Measurements from ENCODE around the gene ENTREP1. TPM values are rescaled to one million over a fixed set of nuclear protein-coding genes. Genes with fewer than 3 reads are reported as not detected.
"Not testable (repeated sequence)": the region's sequence is repeated elsewhere in the genome, so short reads cannot be mapped to it uniquely, and the experiment has no call there.

ENTREP1 gene
- total RNA-seq, 2 experiments from 2014 or later, result not detected

DNA sequence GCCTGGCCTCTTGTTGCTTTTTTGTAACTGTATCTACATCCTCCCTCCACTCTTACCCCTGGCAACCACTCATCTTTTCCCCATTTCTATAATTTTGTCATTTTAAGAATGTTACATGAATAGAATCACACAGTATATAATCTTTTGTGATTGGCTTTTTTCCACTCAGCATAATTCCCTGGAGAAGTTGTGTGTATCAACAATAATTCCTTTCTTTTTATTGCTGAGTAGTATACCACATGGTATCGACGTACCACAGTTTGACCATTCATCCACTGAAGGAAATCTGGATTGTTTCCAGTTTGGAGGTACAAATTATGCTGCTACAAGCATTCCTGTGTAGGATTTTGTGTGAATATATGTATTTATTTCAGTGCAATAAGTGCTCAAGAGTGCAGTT, 21.7 kb upstream of the ENTREP1 start:
- TF ChIP-seq, protein P1, sequence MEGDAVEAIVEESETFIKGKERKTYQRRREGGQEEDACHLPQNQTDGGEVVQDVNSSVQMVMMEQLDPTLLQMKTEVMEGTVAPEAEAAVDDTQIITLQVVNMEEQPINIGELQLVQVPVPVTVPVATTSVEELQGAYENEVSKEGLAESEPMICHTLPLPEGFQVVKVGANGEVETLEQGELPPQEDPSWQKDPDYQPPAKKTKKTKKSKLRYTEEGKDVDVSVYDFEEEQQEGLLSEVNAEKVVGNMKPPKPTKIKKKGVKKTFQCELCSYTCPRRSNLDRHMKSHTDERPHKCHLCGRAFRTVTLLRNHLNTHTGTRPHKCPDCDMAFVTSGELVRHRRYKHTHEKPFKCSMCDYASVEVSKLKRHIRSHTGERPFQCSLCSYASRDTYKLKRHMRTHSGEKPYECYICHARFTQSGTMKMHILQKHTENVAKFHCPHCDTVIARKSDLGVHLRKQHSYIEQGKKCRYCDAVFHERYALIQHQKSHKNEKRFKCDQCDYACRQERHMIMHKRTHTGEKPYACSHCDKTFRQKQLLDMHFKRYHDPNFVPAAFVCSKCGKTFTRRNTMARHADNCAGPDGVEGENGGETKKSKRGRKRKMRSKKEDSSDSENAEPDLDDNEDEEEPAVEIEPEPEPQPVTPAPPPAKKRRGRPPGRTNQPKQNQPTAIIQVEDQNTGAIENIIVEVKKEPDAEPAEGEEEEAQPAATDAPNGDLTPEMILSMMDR (conservative IDR thresholded peaks at IDR 0.05; ENCODE audit: low read length), result no peak

DNA sequence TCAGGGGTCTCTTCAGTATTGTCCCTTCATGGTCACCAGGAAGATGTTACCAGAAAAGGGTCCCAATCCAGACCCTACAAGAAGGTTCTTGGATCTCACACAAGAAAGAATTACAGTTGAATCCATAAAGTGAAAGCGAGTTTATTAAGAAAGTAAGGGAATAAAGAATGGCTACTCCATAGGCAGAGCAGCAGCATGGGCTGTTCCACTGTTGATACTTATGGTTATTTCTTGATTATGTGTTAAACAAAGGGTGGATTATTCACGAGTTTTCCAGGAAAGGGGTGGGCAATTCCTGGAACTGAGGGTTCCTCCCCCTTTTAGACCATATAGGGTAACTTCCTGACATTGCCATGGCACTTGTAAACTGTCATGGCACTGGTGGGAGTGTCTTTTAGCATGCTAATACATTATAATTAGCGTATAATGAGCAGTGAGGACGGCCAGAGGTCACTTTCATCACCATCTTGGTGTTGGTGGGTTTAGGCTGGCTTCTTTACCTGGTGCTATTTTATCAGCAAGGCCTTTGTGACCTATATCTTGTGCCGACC, 18.0 kb upstream of the ENTREP1 start:
- H3K9me2 ChIP-seq (ENCODE audit: insufficient read depth, low read length); H3K4me1 ChIP-seq (ENCODE audit: insufficient read depth, low read length, poor library complexity, severe bottlenecking); H3K36me3 ChIP-seq (ENCODE audit: insufficient read depth, low read length); H3K9me3 ChIP-seq (ENCODE audit: low read length); H3K27ac ChIP-seq (ENCODE audit: low read depth, low read length, poor library complexity, severe bottlenecking); H3K4me2 ChIP-seq (ENCODE audit: low read length); H2AFZ ChIP-seq (ENCODE audit: low read length); H4K20me1 ChIP-seq (ENCODE audit: insufficient read depth, low read length); BruUV-seq (replicated peaks); DNase-seq (ENCODE audit: low spot score); H3K4me3 ChIP-seq (ENCODE audit: low read depth, low read length, poor library complexity, severe bottlenecking); H3K79me2 ChIP-seq (ENCODE audit: insufficient read depth, low read depth, low read length); intact Hi-C loops (cut with micrococcal nuclease; ENCODE audit: unreplicated experiment); POLR2A ChIA-PET; CTCF ChIA-PET (ENCODE audit: unreplicated experiment): not testable (repeated sequence)

More for the DNA sequence above, 21.7 kb upstream of the ENTREP1 start:
- H3K4me1 ChIP-seq (ENCODE audit: insufficient read depth, low read length, poor library complexity, severe bottlenecking), result no peaks in the 10 kb centered on the region
- H3K27ac ChIP-seq (ENCODE audit: low read depth, low read length, poor library complexity, severe bottlenecking), result no peak overlapping the region
- H3K9me2 ChIP-seq (ENCODE audit: insufficient read depth, low read length), result no peaks in the 10 kb centered on the region
- ChIA-PET POLR2A (no interaction called here), CTCF (ENCODE audit: unreplicated experiment) (no interaction called here)
- H3K4me2 ChIP-seq (ENCODE audit: low read length), result no peak overlapping the region
- no peak for DNase-seq (ENCODE audit: low spot score)
- H3K4me3 ChIP-seq (ENCODE audit: low read depth, low read length, poor library complexity, severe bottlenecking), result no peak overlapping the region
- intact Hi-C loops (cut with micrococcal nuclease; ENCODE audit: unreplicated experiment), result no loop called here
- H2AFZ ChIP-seq (ENCODE audit: low read length), result no peak overlapping the region
- no peaks in the 10 kb centered on the region for H3K79me2 ChIP-seq (ENCODE audit: insufficient read depth, low read depth, low read length)
- H4K20me1 ChIP-seq (ENCODE audit: insufficient read depth, low read length), result no peaks in the 10 kb centered on the region
- no TSS peak for BruUV-seq (replicated peaks)
- H3K36me3 ChIP-seq (ENCODE audit: insufficient read depth, low read length), result no peaks in the 10 kb centered on the region
- H3K9me3 ChIP-seq (ENCODE audit: low read length), result no peaks in the 10 kb centered on the region

DNA sequence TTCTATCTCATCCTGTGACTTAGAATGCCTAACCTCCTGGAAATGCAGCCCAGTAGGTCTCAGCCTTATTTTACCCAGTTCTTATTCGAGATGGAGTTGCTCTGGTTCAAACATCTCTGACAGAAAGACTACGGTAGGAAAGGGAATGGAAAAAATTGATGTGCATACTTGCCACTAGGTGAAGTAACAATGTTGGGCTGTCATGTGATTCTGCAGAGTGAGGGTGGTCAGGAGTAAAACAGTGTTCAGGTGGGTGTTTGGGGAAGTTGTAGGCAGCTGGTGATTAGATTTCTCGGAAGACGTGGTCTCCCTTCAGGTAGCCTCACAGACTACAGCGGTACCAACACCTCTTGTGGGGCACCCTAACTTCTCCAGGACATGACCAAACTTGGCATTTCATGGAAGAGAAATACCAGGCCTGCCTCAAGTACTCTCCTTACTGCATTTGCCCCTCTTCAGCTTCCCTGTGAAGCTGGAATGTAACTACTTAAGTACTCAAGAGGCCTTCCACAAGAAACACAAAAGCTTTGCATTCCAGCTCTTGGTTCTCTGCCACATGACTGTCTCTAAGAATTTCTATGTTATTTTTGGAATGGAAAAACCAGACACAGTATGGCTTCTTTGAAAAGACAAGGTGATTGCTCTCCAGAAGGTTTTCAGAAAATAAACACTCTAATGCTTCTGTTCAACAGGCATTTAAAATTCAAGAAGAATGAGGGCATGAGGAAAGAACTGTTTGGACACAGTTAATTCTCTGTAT, 17.4 kb upstream of the ENTREP1 start:
- no peak for TF ChIP-seq EZH2phosphoT487 (IDR thresholded peaks at IDR 0.05; ENCODE audit: borderline replicate concordance, low read depth, low read length)
- TF ChIP-seq, protein P1 (conservative IDR thresholded peaks at IDR 0.05; ENCODE audit: low read length), result no peak
- Histone ChIP-seq H3K9me3 (ENCODE audit: low read length) (no peaks in the 10 kb centered on the region), H3K9me2 (ENCODE audit: insufficient read depth, low read length) (no peaks in the 10 kb centered on the region), H3K27ac (ENCODE audit: low read depth, low read length, poor library complexity, severe bottlenecking) (no peak overlapping the region), H2AFZ (ENCODE audit: low read length) (no peak overlapping the region), H3K4me2 (ENCODE audit: low read length) (no peak overlapping the region), H4K20me1 (ENCODE audit: insufficient read depth, low read length) (no peaks in the 10 kb centered on the region), H3K79me2 (ENCODE audit: insufficient read depth, low read depth, low read length) (no peaks in the 10 kb centered on the region), H3K36me3 (ENCODE audit: insufficient read depth, low read length) (no peaks in the 10 kb centered on the region), H3K4me1 (ENCODE audit: insufficient read depth, low read length, poor library complexity, severe bottlenecking) (no peaks in the 10 kb centered on the region), H3K4me3 (ENCODE audit: low read depth, low read length, poor library complexity, severe bottlenecking) (no peak overlapping the region)
- POLR2A ChIA-PET, result no interaction called here
- intact Hi-C loops (cut with micrococcal nuclease; ENCODE audit: unreplicated experiment), result no loop called here
- no peak for DNase-seq (ENCODE audit: low spot score)
- BruUV-seq (replicated peaks), result no TSS peak
- CTCF ChIA-PET (ENCODE audit: unreplicated experiment), result no interaction called here
